T-cell (primary cell): Measurements from ENCODE around the gene COBL. TPM values are rescaled to one million over a fixed set of nuclear protein-coding genes. Genes with fewer than 3 reads are reported as not detected.

Experiments used
- ATAC-seq, 4 experiments: fragments of 200-7000 bp in 3 of 4; fragments of 150-1000 bp in 1 of 4; cut with Tn5 transposase; replicated peaks in 1 of 4; 1 replicate in 3 of 4; 2 replicates in 1 of 4; pipeline ENCODE4 v1.10.0; 2021; ENCODE audit warnings: moderate library complexity in 3 of 4, mild to moderate bottlenecking in 2 of 4, moderate number of reproducible peaks in 1 of 4
- CTCF ChIA-PET, 2 donors: fragments of 300-600 bp; sonication (Branson Sonifier 250); formaldehyde crosslinking; loops; one replicate each; lab custom pipeline; 2022; ENCODE audit warnings: antibody characterized with exemption in 2 of 2; lab: Charles Lee
- POLR2A ChIA-PET, 2 donors: fragments of 300-600 bp; sonication (Branson Sonifier 250); formaldehyde crosslinking; loops; one replicate each; lab custom pipeline; 2022; ENCODE audit warnings: antibody characterized with exemption in 2 of 2; lab: Charles Lee
- DNase-seq, 35 experiments: peaks; one replicate each; pipeline versions ENCODE4 v3.0.0 to v3.0.0-alpha.2; 2013 to 2023
- H3K27ac ChIP-seq: one replicate; pipeline ENCODE4 v1.5.1; 2013; ENCODE audit warnings: low read length
- H3K27me3 ChIP-seq, 2 experiments: replicated peaks in 1 of 2; 1 replicate in 1 of 2; 2 replicates in 1 of 2; pipeline versions ENCODE4 v1.6.1 to v1.7.0; 2013; ENCODE audit warnings: low read length in 1 of 2, mixed read lengths in 1 of 2; ENCODE audit not compliant: control insufficient read depth in 2 of 2, insufficient read depth in 2 of 2; ENCODE audit errors: extremely low read depth in 1 of 2
- H3K36me3 ChIP-seq, 2 donors: 1 replicate in 1 of 2; 2 replicates in 1 of 2; pipeline versions ENCODE4 v1.6.1 to v1.7.0; 2013; ENCODE audit warnings: low read length in 1 of 2; ENCODE audit not compliant: control insufficient read depth in 2 of 2, insufficient read depth in 1 of 2; ENCODE audit errors: extremely low read depth in 1 of 2
- H3K4me1 ChIP-seq, 2 experiments: 1 replicate in 1 of 2; 2 replicates in 1 of 2; pipeline versions ENCODE4 v1.6.1 to v1.7.0; 2013; ENCODE audit warnings: low read length in 2 of 2, mixed read lengths in 1 of 2; ENCODE audit not compliant: insufficient read depth in 2 of 2, control insufficient read depth in 1 of 2; ENCODE audit errors: extremely low read depth in 1 of 2
- H3K4me3 ChIP-seq, 2 donors: 1 replicate in 1 of 2; 2 replicates in 1 of 2; pipeline versions ENCODE4 v1.5.1 to v1.7.0; 2013; ENCODE audit warnings: mild to moderate bottlenecking in 2 of 2, low read length in 1 of 2, moderate library complexity in 1 of 2; ENCODE audit not compliant: control insufficient read depth in 1 of 2; ENCODE audit errors: extremely low read depth in 1 of 2
- H3K9me3 ChIP-seq: 2 replicates; pipeline ENCODE4 v1.7.0; 2013
- H3K27ac Mint-ChIP-seq, 2 donors: one replicate each; pipeline ENCODE4 v1.8.0; 2020 to 2021; ENCODE audit warnings: mild to moderate bottlenecking in 2 of 2, mixed read lengths in 2 of 2
- H3K27me3 Mint-ChIP-seq, 2 donors: one replicate each; pipeline ENCODE4 v1.8.0; 2021 to 2022; ENCODE audit warnings: mixed read lengths in 2 of 2
- H3K36me3 Mint-ChIP-seq: one replicate; pipeline ENCODE4 v1.8.0; 2021; ENCODE audit warnings: mixed read lengths
- H3K4me1 Mint-ChIP-seq, 3 donors: one replicate each; pipeline ENCODE4 v1.8.0; 2020 to 2022; ENCODE audit warnings: mixed read lengths in 3 of 3, mild to moderate bottlenecking in 1 of 3
- H3K4me3 Mint-ChIP-seq, 3 donors: one replicate each; pipeline ENCODE4 v1.8.0; 2020 to 2022; ENCODE audit warnings: mild to moderate bottlenecking in 3 of 3, mixed read lengths in 3 of 3, moderate library complexity in 3 of 3
- H3K9me3 Mint-ChIP-seq, 3 donors: one replicate each; pipeline ENCODE4 v1.8.0; 2020 to 2022; ENCODE audit warnings: mixed read lengths in 3 of 3
- WGBS: methylation state at CpG from one replicate; pipeline ENCODE4 v1.1.5; 2013; ENCODE audit warnings: missing lambda C conversion rate; ENCODE audit not compliant: insufficient coverage; 5-methylcytosine and 5-hydroxymethylcytosine counted together
- total RNA-seq, 35 experiments: library from RNA in 6 of 35; stranded (reverse) in 6 of 35; fragments of 120-200 nt in 1 of 35; gene quantifications; one replicate each; pipeline versions ENCODE4 v1.2.1 to v1.2.4 and lab custom pipeline; 2013 to 2026

The COBL gene
- total RNA-seq, 5 donors from 2014 or later (not counting 1 experiment from before 2014, with no cell fraction given): 0.07 to 0.26 (median 0.17) TPM; not detected in 1

GRCh38 chr7:51043461-51043860 is 273.1 kb downstream of the COBL start:
- H3K9me3 ChIP-seq: no peaks in the 10 kb centered on the region
- H3K27ac Mint-ChIP-seq: no peak overlapping the region
- H3K27ac ChIP-seq: no peak overlapping the region
- POLR2A ChIA-PET: no interaction called here
- no peak overlapping the region for H3K4me3 Mint-ChIP-seq
- CTCF ChIA-PET: no interaction called here
- peaks cover 3 to 4% of the 10 kb centered on the region in 2 donors for H3K27me3 Mint-ChIP-seq
- H3K36me3 Mint-ChIP-seq: no peaks in the 10 kb centered on the region
- WGBS: 90% methylated on average over 13 of the region's 14 CpGs
- H3K9me3 Mint-ChIP-seq: no peaks in the 10 kb centered on the region
- H3K4me3 ChIP-seq: no peak overlapping the region
- peaks cover 0 to 16% of the 10 kb centered on the region in 2 experiments for H3K27me3 ChIP-seq
- DNase-seq (no peak), ATAC-seq (no peak)
- H3K4me1 Mint-ChIP-seq: no peaks in the 10 kb centered on the region
- no peaks in the 10 kb centered on the region for H3K36me3 ChIP-seq
- no peaks in the 10 kb centered on the region for H3K4me1 ChIP-seq

DNA sequence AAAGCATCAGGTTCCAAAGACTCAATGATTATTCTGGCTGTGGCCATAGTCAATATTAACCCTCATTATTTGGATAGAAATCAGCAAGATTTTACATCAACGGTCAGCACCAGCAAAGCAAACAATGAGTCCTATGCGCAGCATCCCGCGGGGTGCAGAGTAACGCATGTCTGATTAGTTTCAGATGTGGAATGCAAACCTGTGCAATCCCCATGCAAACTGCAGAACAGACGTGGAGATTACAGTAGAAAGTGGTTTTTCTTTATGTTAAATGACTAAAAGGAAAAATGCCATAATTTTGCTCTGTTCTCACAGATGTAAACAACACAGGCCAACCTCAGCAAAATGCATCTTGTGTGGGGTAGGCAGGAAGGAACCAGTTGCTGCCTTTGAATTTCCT is 275.8 kb downstream of the COBL start:
- Histone ChIP-seq H3K9me3 (no peaks in the 10 kb centered on the region), H3K27ac (no peak overlapping the region), H3K36me3 (no peaks in the 10 kb centered on the region), H3K27me3 (peaks cover 0 to 10% of the 10 kb centered on the region in 2 experiments), H3K4me3 (no peak overlapping the region), H3K4me1 (no peaks in the 10 kb centered on the region)
- Mint-ChIP-seq H3K36me3 (no peaks in the 10 kb centered on the region), H3K27me3 (no peaks in the 10 kb centered on the region), H3K4me1 (no peaks in the 10 kb centered on the region), H3K27ac (no peak overlapping the region), H3K9me3 (no peaks in the 10 kb centered on the region), H3K4me3 (no peak overlapping the region)
- ChIA-PET CTCF (no interaction called here), POLR2A (no interaction called here)
- DNase-seq: no peak
- WGBS: 75% methylated on average over 4 of the region's 6 CpGs
- no peak for ATAC-seq

- ATAC-seq (no peak), DNase-seq (no peak)
- WGBS: 77% methylated on average over 3 of the region's 3 CpGs
- Mint-ChIP-seq H3K4me1 (no peaks in the 10 kb centered on the region), H3K36me3 (no peaks in the 10 kb centered on the region), H3K27ac (no peak overlapping the region), H3K4me3 (no peak overlapping the region), H3K27me3 (no peaks in the 10 kb centered on the region), H3K9me3 (no peaks in the 10 kb centered on the region)
- H3K9me3 ChIP-seq: no peaks in the 10 kb centered on the region
- POLR2A ChIA-PET: no interaction called here
- CTCF ChIA-PET: no interaction called here
- no peak overlapping the region for H3K4me3 ChIP-seq
- H3K36me3 ChIP-seq: no peaks in the 10 kb centered on the region
- H3K4me1 ChIP-seq: no peaks in the 10 kb centered on the region
- H3K27ac ChIP-seq: no peak overlapping the region
- peaks cover 0 to 18% of the 10 kb centered on the region in 2 experiments for H3K27me3 ChIP-seq
Measured at GRCh38 chr7:51038573-51038972, 278.0 kb downstream of the COBL start.

GRCh38 chr7:51035716-51036115 is 280.9 kb downstream of the COBL start:
- ATAC-seq (no peak), DNase-seq (no peak)
- H3K4me1 Mint-ChIP-seq: no peaks in the 10 kb centered on the region
- CTCF ChIA-PET: no interaction called here
- no peaks in the 10 kb centered on the region for H3K4me1 ChIP-seq
- no peak overlapping the region for H3K4me3 ChIP-seq
- POLR2A ChIA-PET: no interaction called here
- no peak overlapping the region for H3K27ac Mint-ChIP-seq
- no peaks in the 10 kb centered on the region for H3K36me3 Mint-ChIP-seq
- WGBS: 100% methylated on average over 3 of the region's 8 CpGs
- H3K36me3 ChIP-seq: no peaks in the 10 kb centered on the region
- no peaks in the 10 kb centered on the region for H3K9me3 ChIP-seq
- H3K27me3 Mint-ChIP-seq: no peaks in the 10 kb centered on the region
- H3K4me3 Mint-ChIP-seq: no peak overlapping the region
- no peaks in the 10 kb centered on the region for H3K9me3 Mint-ChIP-seq
- peaks cover 0 to 21% of the 10 kb centered on the region in 2 experiments for H3K27me3 ChIP-seq
- H3K27ac ChIP-seq: no peak overlapping the region

DNA sequence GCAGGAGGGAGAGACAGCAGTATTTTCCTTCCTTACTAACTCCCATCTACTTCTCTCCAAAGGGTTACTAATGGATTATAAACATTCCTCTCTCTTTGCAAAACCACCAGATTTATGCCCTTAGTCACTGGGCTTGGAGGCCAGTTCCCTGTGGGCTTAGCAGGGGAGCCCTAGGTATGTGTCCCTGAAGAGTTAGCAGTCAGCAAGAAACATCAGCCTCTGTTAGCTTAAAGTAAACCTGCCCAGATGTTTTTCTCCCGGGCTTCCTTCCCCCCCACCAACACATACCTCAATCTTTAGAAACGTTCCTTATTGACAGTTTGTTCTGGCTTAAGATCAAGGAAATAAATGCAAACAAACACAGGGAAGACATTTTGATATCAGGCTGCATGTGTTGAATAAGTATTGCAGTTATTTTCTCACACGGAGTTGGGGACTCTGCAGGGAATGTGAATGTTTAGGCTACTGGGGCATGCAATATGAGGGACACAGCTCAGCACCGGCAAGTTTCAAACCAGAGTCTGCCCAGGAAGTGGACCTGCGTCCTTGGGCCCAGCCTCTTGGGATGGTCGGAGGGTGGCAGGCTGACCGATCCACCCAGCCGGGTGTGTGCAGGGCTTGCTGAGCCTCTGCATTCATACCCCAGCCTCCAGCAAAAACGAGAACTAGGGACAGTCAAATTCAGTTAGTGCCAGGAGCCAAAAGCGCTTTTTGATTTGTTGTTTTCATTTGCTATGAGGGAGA is 281.9 kb downstream of the COBL start:
- no peak overlapping the region for H3K4me3 Mint-ChIP-seq
- no peaks in the 10 kb centered on the region for H3K4me1 Mint-ChIP-seq
- no peak overlapping the region for H3K27ac Mint-ChIP-seq
- Histone ChIP-seq H3K9me3 (no peaks in the 10 kb centered on the region), H3K27me3 (peaks cover 0 to 21% of the 10 kb centered on the region in 2 experiments), H3K4me1 (no peaks in the 10 kb centered on the region), H3K36me3 (no peaks in the 10 kb centered on the region), H3K4me3 (no peak overlapping the region), H3K27ac (no peak overlapping the region)
- DNase-seq: no peak
- H3K36me3 Mint-ChIP-seq: no peaks in the 10 kb centered on the region
- ChIA-PET CTCF (no interaction called here), POLR2A (no interaction called here)
- no peak for ATAC-seq
- no peaks in the 10 kb centered on the region for H3K9me3 Mint-ChIP-seq
- H3K27me3 Mint-ChIP-seq: no peaks in the 10 kb centered on the region
- 84% methylated on average over 7 of the region's 10 CpGs for WGBS

DNA sequence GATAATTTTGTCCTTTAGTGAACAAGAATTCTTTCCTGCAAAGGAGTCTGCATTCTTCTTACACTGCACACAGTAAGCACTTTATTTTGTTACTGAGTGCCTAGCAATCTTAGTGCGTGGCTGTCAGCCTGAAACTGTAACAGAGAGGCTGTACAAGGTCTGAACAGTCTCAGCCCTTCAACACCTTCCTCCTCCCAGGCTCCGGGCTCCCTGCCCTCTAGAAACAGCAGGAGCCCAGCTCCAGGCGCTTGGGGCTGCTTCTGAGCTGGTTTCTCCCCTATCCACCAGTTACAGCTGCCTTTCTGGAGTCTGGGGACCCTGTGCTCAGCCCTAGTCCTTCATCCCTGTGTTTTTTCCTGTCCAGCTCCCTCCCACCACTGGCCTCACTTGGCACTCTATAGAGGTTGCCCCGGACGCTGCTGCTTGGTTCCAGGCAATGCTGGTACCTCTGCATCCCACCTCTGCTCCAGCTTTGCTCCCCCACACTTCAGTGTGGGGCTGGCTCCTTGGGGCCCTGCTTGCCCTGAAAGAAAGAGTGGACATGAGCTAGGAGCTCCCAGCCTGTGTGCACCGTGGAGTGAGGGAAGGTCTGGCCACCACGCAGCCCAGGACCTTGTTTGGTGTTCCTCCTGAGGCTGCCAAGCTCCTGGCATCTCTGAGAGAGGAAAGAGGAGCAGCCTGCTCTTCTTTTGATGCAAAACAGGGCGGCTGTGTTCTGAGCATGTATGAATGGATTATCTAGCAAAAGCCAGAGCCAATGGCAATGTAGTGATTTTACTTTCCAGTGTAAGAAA is 282.7 kb downstream of the COBL start:
- no peaks in the 10 kb centered on the region for H3K27me3 Mint-ChIP-seq
- Histone ChIP-seq H3K36me3 (no peaks in the 10 kb centered on the region), H3K9me3 (no peaks in the 10 kb centered on the region), H3K27ac (no peak overlapping the region), H3K27me3 (peaks cover 0 to 19% of the 10 kb centered on the region in 2 experiments), H3K4me3 (no peak overlapping the region), H3K4me1 (no peaks in the 10 kb centered on the region)
- no peak overlapping the region for H3K4me3 Mint-ChIP-seq
- 65% methylated on average over 5 of the region's 8 CpGs for WGBS
- CTCF ChIA-PET: no interaction called here
- POLR2A ChIA-PET: no interaction called here
- ATAC-seq (no peak), DNase-seq (no peak)
- H3K4me1 Mint-ChIP-seq: no peaks in the 10 kb centered on the region
- H3K27ac Mint-ChIP-seq: no peak overlapping the region
- no peaks in the 10 kb centered on the region for H3K9me3 Mint-ChIP-seq
- no peaks in the 10 kb centered on the region for H3K36me3 Mint-ChIP-seq
